NCI-H69 (cell line): ENCODE measurements around the gene SPSB2.

ENCODE experiments used
- DNase-seq: peaks from one replicate; lab custom pipeline; 2025; lab: John Stamatoyannopoulos, UW

The SPSB2 gene

DNA sequence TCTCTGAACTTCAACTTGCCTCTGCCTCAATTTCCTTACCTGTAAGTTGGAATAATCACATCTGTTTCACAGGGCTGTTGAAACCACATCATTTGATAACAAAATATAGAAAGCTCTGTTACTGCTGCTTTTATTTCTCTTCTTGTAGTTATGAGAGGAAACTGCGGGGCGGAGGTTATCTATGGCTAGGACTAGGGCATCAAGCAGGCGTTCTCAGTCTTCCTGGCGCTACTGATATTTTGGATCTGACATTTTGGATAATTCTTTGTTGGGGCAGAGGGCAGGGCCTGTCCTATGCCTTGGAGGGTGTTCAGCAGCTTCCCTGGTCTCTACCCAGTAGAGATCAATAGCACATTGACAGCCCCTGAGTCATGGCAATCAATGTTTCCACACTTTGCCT lies 41.0 kb downstream of the SPSB2 start:
- no peak for DNase-seq

DNA sequence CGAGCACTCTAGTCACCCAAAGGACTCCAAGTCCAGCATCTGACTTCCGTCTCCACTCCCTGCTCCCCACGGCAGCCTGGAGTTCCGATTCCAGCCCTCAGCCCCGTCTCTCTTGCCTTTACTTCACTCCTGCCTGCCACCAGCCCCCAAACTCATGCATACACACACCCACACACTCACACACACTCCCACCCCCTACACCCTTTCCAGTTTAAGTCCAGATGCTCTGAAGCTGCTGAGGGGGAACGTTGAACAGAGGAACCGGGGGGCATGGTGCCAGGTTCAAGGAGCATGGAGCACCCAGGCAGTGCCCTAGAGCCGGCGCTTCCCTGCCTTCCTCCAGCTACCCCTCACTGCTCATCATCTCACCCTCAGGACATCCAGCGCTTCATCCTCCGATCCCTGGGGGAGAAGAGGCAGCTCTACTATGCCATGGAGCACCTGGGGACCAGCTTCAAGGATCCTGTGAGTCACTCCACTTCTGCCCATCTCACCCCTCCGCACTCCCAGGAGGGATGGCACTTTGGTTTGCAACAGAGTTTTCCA lies 41.6 kb downstream of the SPSB2 start:
- no peak for DNase-seq

DNA sequence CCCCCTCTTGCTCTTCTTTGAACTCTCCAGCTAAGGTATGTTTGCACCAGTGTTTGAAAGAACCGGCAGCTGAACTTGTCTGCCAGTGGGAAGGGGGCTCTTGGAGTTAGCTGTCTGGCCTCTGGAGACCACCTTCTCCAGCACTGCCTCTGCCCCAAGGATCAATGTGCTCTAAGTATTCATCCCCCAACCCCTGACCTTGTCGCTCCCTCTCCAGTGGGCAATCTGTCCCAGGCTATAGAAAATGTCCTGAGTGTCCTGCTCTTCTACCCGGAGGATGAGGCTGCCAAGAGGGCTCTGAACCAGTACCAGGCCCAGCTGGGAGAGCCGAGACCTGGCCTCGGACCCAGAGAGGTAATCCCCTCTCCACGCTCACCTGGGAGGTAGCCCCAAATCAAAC lies 42.1 kb downstream of the SPSB2 start:
- no peak for DNase-seq

DNA sequence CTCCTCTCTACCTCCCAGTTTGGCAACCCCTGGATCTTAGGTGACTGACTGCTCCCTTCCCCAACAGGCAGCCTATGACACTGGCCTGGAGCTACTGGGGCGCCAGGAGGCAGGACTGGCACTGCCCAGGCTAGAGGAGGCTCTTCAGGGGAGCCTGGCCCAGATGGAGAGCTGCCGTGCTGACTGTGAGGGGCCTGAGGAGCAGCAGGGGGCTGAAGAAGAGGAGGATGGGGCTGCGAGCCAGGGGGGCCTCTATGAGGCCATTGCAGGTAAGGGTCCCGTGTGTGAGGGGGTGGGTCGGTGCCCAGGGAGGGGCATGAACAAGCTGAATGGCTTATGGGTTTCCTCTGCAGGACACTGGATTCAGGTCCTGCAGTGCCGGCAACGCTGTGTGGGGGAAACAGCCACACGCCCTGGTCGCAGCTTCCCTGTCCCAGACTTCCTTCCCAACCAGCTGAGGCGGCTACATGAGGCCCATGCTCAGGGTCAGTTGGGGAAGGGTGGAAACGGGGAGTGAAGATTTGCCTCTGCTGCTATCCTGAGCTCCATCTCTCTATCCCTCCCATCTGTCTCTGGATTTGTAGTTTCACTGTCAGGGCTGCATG lies 42.7 kb downstream of the SPSB2 start:
- DNase-seq, result no peak

DNA sequence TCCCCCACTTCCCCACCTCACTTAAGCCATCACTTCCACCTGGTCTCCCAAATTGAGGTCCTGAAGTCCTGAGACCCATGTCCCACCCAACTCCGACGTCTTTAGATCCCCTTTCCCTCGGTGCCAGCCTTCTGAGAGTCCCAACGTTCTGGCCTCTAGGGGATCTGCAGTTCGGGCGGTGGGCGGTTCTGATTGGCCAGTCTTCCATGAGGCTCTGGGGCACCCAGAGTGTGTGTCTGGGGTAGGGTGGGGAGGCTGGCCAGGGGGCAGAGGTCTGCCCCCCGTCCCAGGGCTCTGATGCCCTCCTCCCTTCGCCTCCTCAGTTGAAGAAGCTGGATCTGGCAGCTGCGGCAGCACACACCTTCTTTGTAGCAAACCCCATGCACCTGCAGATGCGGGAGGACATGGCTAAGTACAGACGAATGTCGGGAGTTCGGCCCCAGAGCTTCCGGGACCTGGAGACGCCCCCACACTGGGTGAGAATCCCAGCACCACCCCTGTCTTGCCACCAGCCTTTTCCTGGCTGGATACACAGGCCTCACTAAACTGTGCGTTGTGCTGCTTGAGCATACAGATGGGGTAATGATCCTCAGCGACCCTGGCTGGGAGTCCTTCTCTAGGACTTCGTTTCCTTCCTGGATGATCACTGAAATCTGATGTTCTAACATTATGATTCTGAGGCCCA lies 43.4 kb downstream of the SPSB2 start:
- DNase-seq, result no peak

DNA sequence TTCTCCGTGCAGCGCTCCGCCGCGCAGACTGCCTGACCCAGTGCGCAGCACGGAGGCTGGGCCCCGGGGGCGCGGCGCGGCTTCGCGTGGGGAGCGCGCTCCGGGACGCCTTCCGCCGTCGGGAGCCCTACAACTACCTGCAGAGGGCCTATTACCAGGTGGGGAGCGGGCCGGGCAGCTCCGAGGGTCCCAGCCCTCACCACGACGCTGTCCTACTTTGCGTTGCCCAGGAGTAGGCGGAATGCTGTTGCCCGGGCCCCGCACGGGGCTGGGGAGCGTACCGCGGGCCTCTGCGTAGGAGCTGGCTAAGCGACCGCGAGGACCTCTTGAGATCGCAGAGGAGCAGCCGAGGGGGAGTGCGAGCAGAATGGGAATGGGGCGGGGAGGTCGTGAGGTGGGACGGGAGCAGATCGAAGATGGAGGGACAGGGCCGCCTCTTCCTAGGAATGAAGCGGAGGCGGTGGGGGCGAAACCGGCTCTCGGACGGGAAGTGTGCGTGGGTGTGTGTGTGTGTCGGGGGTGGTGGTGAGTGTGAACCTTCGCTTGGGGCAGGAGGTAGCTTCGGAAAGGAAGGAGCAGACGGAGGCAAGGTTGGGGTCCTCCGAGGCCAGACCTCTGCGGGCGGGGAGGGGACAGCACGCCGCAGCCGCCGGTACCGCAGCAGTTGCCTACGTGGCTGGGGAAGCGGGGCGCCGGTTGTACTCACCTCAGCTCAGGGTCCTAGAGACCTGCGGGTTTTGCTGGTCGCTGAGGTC lies 44.1 kb downstream of the SPSB2 start:
- peak; percentile 65 for DNase-seq

DNA sequence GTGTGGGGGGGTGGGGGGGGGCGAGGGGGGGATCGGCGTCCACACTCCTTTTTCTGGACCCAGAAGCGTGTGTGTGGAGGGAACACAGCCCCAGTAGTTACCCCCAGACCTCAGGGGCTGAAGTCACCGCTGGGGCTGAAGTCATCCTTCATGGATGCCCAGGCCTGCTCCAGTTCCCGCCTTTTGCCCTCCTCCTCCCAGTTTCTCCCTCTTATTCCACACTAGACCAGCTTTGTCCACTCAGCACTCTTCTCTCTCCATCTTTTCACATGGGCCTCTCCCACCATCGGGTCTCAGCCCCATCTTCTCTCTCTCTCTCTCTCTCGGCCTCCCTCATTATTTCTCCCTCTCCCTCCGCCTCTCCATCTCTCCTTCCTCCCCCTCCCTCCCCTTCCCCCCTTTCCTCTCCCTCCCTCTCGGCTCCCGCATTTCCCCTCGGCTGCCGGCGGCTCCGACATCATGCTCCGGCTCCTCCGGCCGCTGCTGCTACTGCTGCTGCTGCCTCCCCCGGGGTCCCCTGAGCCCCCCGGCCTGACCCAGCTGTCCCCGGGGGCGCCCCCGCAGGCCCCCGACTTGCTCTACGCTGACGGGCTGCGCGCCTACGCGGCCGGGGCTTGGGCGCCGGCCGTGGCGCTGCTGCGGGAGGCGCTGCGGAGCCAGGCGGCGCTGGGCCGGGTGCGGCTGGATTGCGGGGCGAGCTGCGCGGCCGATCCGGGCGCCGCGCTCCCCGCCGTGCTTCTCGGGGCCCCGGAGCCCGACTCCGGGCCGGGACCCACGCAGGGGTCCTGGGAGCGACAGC lies 44.9 kb downstream of the SPSB2 start, which contains the start of gene P3H3:
Gene P3H3, plus strand, starts transcription at position 426 of the 799 bp plus-strand sequence. Its CDS starts 34 bp downstream, at position 460.
- peak; percentile 83 for DNase-seq

DNA sequence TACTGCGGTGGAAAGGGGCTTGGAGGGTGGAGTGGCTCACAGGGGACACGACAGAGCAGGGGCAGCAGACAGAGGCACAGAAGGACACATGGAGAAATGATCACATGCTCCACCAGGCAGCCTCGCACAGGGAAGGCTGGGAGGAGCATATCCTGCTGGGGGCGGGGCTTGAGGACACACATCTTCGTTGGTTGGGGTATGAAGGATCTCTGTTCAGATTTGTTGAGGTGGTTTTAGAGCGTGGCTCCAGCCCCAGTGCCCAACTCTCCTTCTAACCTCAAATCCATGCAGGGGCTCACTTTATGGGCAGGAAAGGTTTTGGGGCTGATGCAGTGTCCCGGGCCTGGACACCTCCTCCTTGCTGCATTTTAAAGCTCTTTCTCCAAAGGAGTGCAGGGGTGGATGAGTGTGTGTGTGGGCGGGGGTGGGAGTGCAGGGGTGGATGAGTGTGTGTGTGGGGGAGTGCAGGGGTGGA lies 45.6 kb downstream of the SPSB2 start:
- peak; percentile 95 for DNase-seq

DNA sequence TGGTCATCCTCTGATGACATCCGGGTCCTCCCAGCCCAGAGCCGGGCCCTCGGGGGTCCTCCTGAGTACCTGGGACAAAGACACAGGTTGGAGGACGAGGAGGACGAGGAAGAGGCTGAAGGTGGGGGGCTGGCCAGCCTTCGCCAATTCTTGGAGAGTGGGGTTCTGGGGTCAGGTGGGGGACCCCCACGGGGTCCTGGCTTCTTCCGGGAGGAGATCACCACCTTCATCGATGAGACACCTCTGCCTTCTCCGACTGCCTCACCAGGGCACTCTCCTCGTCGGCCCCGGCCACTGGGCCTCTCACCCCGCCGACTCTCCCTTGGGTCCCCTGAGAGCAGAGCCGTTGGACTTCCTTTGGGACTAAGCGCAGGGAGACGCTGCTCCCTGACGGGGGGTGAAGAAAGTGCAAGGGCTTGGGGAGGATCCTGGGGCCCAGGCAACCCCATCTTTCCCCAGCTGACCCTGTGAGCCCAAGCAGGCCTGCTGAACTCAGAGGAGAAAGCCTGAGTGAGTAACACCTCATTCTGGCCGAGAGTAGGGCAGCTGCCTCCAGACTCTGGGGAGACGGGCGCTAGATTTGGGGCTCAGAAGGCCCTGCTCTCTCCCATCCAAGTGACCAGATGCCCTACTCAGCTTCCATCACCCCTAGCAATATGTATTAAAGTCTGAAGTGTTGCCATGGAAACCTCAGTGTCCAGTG lies 46.2 kb downstream of the SPSB2 start:
- DNase-seq, result no peak

DNA sequence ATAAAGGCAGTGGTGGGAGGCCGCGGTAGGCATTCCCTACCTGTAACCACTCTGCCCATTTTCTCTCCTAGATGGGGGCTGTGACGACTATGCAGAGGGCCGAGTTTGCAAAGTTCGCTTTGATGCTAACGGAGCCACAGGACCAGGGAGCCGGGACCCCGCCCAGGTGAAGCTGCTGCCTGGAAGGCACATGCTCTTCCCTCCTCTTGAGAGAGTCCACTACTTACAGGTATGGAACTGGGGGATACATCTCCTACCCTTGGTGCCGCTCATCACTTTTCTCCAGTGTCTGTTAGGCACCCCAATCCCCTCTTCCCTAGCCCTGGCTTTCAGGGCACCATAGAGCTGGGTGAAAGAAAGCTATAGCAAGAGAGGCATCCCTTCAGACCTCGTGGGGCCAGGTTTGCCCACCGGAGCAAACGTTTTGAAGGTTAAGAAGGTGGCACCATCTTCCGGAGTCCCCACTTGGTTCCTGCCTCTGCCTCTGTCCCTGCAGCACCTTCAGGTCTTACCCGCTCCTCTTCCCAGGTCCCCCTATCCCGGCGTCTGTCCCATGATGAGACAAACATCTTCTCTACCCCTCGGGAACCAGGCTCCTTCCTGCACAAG lies 46.9 kb downstream of the SPSB2 start:
- no peak for DNase-seq

DNA sequence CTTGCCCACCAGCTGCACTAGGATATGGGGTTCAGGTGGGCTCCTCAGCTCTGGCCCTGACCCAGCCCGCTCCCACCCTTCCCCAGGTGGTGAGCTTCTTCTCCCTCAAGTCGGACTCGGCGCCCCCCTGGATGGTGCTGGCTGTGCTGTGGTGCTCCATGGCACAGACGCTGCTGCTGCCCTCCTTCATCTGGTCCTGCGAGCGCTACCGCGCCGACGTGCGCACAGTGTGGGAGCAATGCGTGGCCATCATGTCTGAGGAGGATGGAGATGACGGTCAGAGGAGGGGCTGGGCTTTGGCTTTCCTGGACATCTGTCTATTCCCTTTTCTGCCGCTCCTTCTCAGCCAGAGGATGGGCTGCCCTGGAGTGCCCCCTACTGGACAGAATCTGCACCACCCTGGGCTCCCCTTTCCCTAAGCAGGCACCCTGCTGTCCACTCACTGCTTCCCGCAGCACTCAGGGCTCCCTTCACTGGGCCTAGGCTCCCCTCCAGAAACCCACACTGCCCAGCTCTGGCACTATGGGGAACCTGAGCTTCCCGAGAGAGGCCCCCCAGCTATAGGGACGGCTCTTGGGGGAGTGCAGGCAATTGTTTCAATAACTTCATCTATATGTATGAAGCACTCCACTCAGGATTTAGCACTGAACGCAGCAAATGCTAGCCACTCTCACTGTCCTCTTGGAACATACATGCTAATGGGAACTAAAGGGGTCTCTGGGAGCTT lies 47.5 kb downstream of the SPSB2 start:
- DNase-seq, result peak; percentile 91

DNA sequence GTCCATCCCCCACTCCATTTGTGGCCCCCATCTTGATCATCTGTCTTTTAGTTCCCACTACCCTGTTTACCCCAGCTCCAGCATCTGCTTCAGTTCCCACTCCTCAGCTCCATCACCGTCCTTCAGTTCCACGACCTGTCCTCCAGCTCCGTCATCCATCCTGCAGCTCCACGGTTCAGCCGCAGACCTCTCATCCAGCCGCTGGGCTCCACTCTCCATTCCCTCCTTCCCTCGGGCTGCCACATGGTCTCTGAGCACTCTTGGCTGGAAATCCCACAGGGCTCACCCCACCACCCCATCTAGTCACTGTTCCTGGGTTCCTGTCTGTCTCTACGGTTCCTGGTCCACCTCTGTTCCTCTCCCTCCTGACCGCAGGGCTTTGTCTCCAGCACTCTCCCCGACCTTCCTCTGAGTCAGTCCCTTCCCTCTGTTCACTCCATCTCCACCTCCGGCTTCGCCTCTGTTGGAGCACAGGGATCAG lies 48.2 kb downstream of the SPSB2 start:
- DNase-seq, result peak; percentile 46

DNA sequence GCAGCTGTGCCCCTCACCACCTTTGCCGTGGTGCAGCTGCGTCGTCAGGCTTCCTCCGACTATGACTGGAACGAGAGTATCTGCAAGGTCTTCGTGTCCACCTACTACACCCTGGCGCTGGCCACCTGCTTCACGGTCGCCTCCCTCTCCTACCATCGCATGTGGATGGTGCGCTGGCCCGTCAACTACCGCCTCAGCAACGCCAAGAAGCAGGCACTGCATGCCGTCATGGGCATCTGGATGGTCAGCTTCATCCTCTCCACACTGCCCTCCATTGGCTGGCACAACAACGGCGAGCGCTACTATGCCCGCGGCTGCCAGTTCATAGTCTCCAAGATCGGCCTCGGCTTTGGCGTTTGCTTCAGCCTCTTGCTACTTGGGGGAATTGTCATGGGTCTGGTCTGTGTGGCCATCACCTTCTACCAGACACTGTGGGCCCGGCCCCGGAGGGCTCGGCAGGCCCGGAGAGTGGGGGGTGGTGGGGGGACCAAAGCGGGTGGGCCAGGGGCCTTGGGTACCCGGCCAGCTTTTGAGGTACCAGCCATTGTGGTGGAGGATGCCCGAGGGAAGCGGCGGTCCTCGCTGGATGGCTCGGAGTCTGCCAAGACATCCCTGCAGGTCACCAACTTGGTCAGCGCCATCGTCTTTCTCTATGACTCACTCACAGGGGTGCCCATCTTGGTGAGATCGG lies 48.9 kb downstream of the SPSB2 start:
- DNase-seq, result no peak

DNA sequence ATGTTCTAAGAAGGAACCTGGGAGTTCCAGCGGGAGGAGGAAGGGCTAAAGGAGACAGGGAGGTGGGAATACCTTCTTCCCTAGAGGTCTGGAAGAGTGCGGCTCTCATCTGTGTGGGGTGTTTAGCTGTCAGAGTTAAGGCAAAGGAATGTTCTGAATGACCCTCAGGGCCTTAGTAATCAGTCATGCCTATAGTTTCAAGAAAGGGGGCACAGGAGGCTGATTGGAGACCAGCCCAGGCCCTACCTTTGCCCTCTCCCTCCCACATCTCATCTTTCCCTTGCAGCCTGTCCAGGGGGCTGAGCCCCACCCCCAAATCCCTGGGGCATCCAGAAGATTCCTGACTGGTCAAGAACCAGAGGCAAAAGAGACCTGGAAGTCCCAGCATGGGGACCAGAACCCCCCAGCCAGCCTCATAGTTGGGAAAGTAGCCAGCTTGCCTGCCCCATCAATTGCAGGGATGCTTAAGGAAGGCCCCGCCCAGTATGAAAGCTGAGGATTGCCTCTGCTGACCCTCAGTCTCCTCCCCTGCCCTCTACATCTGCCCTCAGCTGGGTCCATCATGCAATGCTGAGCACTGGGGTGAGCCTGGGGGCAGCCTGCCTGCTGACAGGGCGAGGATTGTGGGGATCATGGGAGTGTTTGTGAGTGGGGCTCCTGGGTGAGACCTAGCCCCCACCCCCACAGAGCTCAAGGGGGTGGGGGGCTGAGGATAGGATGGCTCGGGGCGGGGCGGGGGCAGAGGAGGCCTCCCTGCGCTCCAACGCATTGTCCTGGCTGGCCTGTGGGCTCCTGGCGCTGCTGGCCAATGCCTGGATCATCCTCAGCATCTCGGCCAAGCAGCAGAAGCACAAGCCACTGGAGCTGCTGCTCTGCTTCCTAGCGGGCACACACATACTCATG lies 49.7 kb downstream of the SPSB2 start:
- no peak for DNase-seq

DNA sequence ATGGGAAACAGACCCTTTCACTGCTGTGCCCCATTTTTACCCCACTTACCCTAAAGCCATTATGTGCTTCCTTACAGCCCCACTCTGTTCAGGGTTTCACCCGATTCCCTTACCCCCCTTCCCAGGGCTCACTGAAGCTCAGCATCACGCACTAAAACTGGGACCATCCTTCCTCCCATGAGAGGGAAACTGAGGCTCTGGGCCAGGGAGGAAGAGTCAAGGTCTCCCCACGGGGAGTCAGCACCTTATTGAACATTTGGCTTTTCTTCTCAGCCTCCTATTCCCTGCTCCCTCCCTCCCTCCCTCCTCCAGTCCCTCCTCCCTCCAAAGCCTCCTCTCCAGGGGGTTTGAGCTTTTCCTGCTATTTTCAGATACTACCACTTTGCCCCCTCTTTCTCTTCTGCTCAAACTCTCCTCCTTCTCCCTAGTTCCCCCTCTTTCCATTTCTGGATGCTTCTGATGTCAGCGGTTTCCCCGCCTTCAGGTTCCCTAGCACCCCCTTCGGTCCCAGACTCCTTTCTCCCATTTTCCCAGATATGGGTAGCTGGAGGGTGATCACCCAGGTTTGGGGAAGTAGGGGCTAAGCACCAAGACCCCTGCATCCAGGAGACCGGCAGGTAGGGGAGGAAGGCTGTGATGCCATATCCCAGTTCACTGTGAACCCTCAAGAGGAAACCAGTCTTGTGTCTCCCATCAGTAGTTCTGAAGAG lies 50.5 kb downstream of the SPSB2 start:
- no peak for DNase-seq

DNA sequence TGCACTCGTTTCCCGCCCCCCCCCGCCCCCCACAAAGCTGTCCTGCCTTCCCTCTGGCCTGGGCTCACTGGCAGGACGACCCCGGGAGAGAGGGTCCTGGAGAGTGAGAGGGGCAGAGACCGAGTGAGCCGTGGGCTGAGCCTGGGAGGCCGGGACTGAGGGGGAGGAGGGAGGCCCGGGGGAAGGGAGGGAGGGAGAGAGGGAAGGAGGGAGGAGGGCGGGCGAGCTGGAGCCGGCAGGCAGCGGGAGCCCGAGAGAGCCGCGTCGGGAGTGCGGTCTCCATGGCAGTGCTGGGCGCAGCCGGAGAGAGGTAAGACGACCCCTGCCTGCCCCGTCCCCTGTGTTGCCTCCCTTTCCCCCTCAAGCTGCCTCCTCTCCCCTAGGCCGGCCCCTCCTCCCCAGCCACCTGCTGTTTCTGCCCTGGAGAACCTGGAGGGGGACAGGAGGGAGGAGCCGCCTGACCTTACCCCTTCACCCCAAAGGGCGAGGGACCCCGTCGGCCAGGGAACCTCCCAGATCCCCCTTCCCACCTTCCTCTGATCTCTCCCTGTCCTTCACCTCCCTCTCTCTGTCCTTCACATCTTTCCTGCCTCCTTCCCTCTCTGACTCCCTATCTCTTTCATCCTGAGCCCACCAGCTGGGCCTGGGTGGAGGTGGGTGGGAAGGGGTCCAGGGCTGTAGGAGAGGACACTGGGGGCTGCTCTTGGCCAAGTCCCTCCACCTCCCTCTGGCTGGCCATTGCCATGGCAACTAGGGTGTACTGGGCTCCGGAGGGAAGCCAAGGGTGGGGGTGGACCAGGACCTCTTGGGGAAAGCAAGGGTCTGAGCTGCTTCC lies 51.3 kb downstream of the SPSB2 start, which contains the start of gene GPR162:
Gene GPR162, plus strand, starts transcription at position 231 of the 835 bp plus-strand sequence. CDS start 2,078 bp downstream, outside the sequence.
- peak; percentile 93 for DNase-seq
